ENCODE data around the gene RELB. TPM values are rescaled to one million over a fixed set of nuclear protein-coding genes. Genes with fewer than 3 reads are reported as not detected.

Gene RELB
- total RNA-seq, 1 donor from 2014 or later, result 28.3 TPM

DNA sequence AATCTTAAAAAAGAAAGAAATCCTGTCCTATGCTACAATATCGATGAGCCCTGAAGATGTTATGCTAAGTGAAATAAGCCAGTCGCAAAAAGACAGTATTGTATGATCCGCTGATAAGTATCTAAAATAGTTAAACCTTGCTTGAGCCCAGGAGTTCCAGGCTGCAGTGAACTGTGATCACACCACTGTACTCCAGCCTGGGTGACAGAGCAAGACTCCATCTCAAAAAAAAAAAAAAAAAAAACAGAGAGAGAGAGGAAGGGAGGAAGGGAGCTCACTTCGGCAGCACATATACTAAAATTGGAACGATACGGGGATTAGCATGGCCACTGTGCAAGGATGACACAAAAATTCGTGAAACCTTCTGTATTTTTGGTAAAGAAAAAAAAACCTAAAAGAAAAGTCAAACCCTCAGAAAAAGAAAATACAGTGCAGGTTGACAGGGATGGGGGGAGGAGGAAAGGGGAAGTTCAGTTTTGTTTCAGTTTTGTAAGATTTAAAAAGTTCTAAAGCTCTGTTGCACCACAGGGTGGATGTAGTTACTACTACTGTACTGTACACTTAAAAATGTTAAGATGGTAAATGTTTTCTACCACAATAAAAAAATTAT is 46.0 kb downstream of the RELB start:
- no peak for DNase-seq (ENCODE audit: low read depth)

GRCh38 chr19:45049073-45049736 is 47.9 kb downstream of the RELB start:
- no peak for DNase-seq (ENCODE audit: low read depth)
- TF ChIP-seq CTCF (conservative IDR thresholded peaks at IDR 0.05; ENCODE audit: low read depth, low read length), result no peak
- no peak overlapping the region for H3K4me3 ChIP-seq (ENCODE audit: low read depth, low read length)

More for the DNA sequence above, 46.0 kb downstream of the RELB start:
- no peak for TF ChIP-seq CTCF (conservative IDR thresholded peaks at IDR 0.05; ENCODE audit: low read depth, low read length)
- H3K4me3 ChIP-seq (ENCODE audit: low read depth, low read length), result no peak overlapping the region

DNA sequence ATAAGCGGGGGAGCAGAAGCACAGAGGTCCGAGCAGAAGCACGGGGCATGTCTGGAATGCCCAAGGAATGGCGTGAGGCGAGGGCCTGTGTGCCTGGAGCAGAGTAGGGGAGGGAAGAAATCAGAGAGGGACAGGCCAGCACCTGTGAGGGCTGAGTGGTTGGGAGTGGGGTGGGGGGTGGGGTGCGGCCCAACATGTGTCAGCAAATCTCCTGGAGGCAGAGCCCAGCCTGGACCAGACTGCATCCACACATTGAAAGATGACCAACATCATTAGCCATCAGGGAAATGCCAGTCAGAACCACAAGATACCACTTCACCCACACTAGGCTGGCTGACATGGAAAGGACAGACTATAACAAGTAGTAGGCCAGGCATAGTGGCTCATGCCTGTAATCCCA is 48.8 kb downstream of the RELB start:
- no peak for TF ChIP-seq CTCF (conservative IDR thresholded peaks at IDR 0.05; ENCODE audit: low read depth, low read length)
- H3K4me3 ChIP-seq (ENCODE audit: low read depth, low read length), result no peak overlapping the region
- no peak for DNase-seq (ENCODE audit: low read depth)

GRCh38 chr19:45051929-45052579 is 50.8 kb downstream of the RELB start:
- no peak for DNase-seq (ENCODE audit: low read depth)
- TF ChIP-seq CTCF (conservative IDR thresholded peaks at IDR 0.05; ENCODE audit: low read depth, low read length), result no peak

GRCh38 chr19:45056831-45057230 is 55.6 kb downstream of the RELB start:
- TF ChIP-seq CTCF (conservative IDR thresholded peaks at IDR 0.05; ENCODE audit: low read depth, low read length), result no peak
- DNase-seq (ENCODE audit: low read depth), result no peak
- H3K4me3 ChIP-seq (ENCODE audit: low read depth, low read length), result no peak overlapping the region

More at GRCh38 chr19:45051929-45052579, 50.8 kb downstream of the RELB start:
- H3K4me3 ChIP-seq (ENCODE audit: low read depth, low read length), result no peak overlapping the region

DNA sequence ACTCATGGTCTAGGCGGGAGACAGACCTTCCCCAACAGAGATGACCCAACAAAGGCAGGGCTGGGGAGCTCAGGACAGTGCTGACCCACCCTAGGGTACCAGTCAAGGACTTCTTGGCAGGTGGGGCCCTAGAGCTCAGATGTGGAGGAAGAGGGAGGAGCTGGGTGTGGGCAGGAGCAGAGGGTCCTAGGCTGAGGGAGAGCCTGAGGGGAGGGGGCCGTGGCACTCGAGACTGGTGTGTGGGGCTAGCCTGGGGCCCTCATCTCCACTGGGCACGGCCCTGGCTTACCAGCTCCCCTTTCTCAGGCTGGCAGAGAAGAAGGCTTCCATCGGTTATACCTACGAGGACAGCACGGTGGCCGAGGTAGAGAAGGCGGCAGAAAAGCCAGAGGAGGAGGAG is 56.2 kb downstream of the RELB start:
- no peak overlapping the region for H3K4me3 ChIP-seq (ENCODE audit: low read depth, low read length)
- no peak for TF ChIP-seq CTCF (conservative IDR thresholded peaks at IDR 0.05; ENCODE audit: low read depth, low read length)
- no peak for DNase-seq (ENCODE audit: low read depth)
